ENCODE data around the gene ABI2. TPM values are rescaled to one million over a fixed set of nuclear protein-coding genes. Genes with fewer than 3 reads are reported as not detected.

The ABI2 gene
- total RNA-seq, 3 donors from 2014 or later (not counting 1 experiment from before 2014, with no cell fraction given): 20.7 to 23.6 (median 21.0) TPM

GRCh38 chr2:203462308-203462707, 134.1 kb downstream of the ABI2 start:
- H3K9me3 ChIP-seq (ENCODE audit: control insufficient read depth, insufficient read depth, low read length): no peaks in the 10 kb centered on the region
- Mint-ChIP-seq H3K4me3 (no peak overlapping the region), H3K9me3 (no peaks in the 10 kb centered on the region), H3K4me1 (no peaks in the 10 kb centered on the region), H3K27me3 (ENCODE audit: low read depth in 2 of 2) (peaks cover 9 to 12% of the 10 kb centered on the region in 2 donors), H3K36me3 (no peaks in the 10 kb centered on the region), H3K27ac (no peak overlapping the region)
- intact Hi-C loops (cut with micrococcal nuclease): no loop called here
- H3K27me3 ChIP-seq (ENCODE audit: control insufficient read depth, insufficient read depth, low read length): no peaks in the 10 kb centered on the region
- no peak overlapping the region for H3K4me3 ChIP-seq (ENCODE audit: low read length)
- no CpG with 5 or more reads among the region's 1 CpG for WGBS (ENCODE audit: insufficient coverage)
- no peak for DNase-seq
- no peaks in the 10 kb centered on the region for H3K36me3 ChIP-seq (ENCODE audit: control insufficient read depth, insufficient read depth, low read length)
- no peaks in the 10 kb centered on the region for H3K4me1 ChIP-seq (ENCODE audit: control insufficient read depth, insufficient read depth, low read length)
- ATAC-seq: no peak
- H3K27ac ChIP-seq (ENCODE audit: low read length): no peak overlapping the region
- TF ChIP-seq CTCF (IDR thresholded peaks at IDR 0.05): no peak

- Mint-ChIP-seq H3K27me3 (ENCODE audit: low read depth in 2 of 2) (peaks cover 9 to 12% of the 10 kb centered on the region in 2 donors), H3K4me3 (no peak overlapping the region), H3K36me3 (no peaks in the 10 kb centered on the region), H3K9me3 (no peaks in the 10 kb centered on the region), H3K27ac (no peak overlapping the region), H3K4me1 (no peaks in the 10 kb centered on the region)
- no peaks in the 10 kb centered on the region for H3K4me1 ChIP-seq (ENCODE audit: control insufficient read depth, insufficient read depth, low read length)
- no peaks in the 10 kb centered on the region for H3K9me3 ChIP-seq (ENCODE audit: control insufficient read depth, insufficient read depth, low read length)
- TF ChIP-seq CTCF (IDR thresholded peaks at IDR 0.05): no peak
- no peak overlapping the region for H3K27ac ChIP-seq (ENCODE audit: low read length)
- ATAC-seq (no peak), DNase-seq (no peak)
- intact Hi-C loops (cut with micrococcal nuclease): no loop called here
- H3K4me3 ChIP-seq (ENCODE audit: low read length): no peak overlapping the region
- H3K36me3 ChIP-seq (ENCODE audit: control insufficient read depth, insufficient read depth, low read length): no peaks in the 10 kb centered on the region
- no peaks in the 10 kb centered on the region for H3K27me3 ChIP-seq (ENCODE audit: control insufficient read depth, insufficient read depth, low read length)
Observed at GRCh38 chr2:203463266-203463678, 135.1 kb downstream of the ABI2 start.

- H3K27me3 ChIP-seq (ENCODE audit: control insufficient read depth, insufficient read depth, low read length): no peaks in the 10 kb centered on the region
- Mint-ChIP-seq H3K9me3 (no peaks in the 10 kb centered on the region), H3K4me1 (no peaks in the 10 kb centered on the region), H3K27ac (no peak overlapping the region), H3K4me3 (no peak overlapping the region), H3K36me3 (no peaks in the 10 kb centered on the region), H3K27me3 (ENCODE audit: low read depth in 2 of 2) (peaks cover 9 to 18% of the 10 kb centered on the region in 2 donors)
- H3K4me1 ChIP-seq (ENCODE audit: control insufficient read depth, insufficient read depth, low read length): no peaks in the 10 kb centered on the region
- DNase-seq (no peak), ATAC-seq (no peak)
- no peak overlapping the region for H3K4me3 ChIP-seq (ENCODE audit: low read length)
- H3K9me3 ChIP-seq (ENCODE audit: control insufficient read depth, insufficient read depth, low read length): no peaks in the 10 kb centered on the region
- no peak for TF ChIP-seq CTCF (IDR thresholded peaks at IDR 0.05)
- intact Hi-C loops (cut with micrococcal nuclease): no loop called here
- H3K36me3 ChIP-seq (ENCODE audit: control insufficient read depth, insufficient read depth, low read length): no peaks in the 10 kb centered on the region
- 100% methylated on average over 1 of the region's 1 CpG for WGBS (ENCODE audit: insufficient coverage)
- no peak overlapping the region for H3K27ac ChIP-seq (ENCODE audit: low read length)
Observed at GRCh38 chr2:203469546-203469945, 141.4 kb downstream of the ABI2 start.

GRCh38 chr2:203470371-203470770, 142.2 kb downstream of the ABI2 start:
- no peaks in the 10 kb centered on the region for H3K36me3 ChIP-seq (ENCODE audit: control insufficient read depth, insufficient read depth, low read length)
- H3K9me3 ChIP-seq (ENCODE audit: control insufficient read depth, insufficient read depth, low read length): no peaks in the 10 kb centered on the region
- TF ChIP-seq CTCF (IDR thresholded peaks at IDR 0.05): no peak
- H3K4me1 ChIP-seq (ENCODE audit: control insufficient read depth, insufficient read depth, low read length): no peaks in the 10 kb centered on the region
- H3K4me3 ChIP-seq (ENCODE audit: low read length): no peak overlapping the region
- WGBS (ENCODE audit: insufficient coverage): 95% methylated on average over 2 of the region's 4 CpGs
- no peak overlapping the region for H3K27ac ChIP-seq (ENCODE audit: low read length)
- no peaks in the 10 kb centered on the region for H3K27me3 ChIP-seq (ENCODE audit: control insufficient read depth, insufficient read depth, low read length)
- peaks cover 3 to 14% of the 10 kb centered on the region in 2 donors for H3K27me3 Mint-ChIP-seq (ENCODE audit: low read depth in 2 of 2)
- H3K9me3 Mint-ChIP-seq: no peaks in the 10 kb centered on the region
- no peaks in the 10 kb centered on the region for H3K4me1 Mint-ChIP-seq
- no peak for ATAC-seq
- no peaks in the 10 kb centered on the region for H3K36me3 Mint-ChIP-seq
- intact Hi-C loops (cut with micrococcal nuclease): no loop called here
- no peak for DNase-seq
- H3K4me3 Mint-ChIP-seq: no peak overlapping the region
- no peak overlapping the region for H3K27ac Mint-ChIP-seq

Data from natural killer cell (primary cell).